ENCODE data around the gene PLEKHN1. TPM values are rescaled to one million over a fixed set of nuclear protein-coding genes. Genes with fewer than 3 reads are reported as not detected.

PLEKHN1 gene
- total RNA-seq, 2 donors from 2014 or later, result not detected

DNA sequence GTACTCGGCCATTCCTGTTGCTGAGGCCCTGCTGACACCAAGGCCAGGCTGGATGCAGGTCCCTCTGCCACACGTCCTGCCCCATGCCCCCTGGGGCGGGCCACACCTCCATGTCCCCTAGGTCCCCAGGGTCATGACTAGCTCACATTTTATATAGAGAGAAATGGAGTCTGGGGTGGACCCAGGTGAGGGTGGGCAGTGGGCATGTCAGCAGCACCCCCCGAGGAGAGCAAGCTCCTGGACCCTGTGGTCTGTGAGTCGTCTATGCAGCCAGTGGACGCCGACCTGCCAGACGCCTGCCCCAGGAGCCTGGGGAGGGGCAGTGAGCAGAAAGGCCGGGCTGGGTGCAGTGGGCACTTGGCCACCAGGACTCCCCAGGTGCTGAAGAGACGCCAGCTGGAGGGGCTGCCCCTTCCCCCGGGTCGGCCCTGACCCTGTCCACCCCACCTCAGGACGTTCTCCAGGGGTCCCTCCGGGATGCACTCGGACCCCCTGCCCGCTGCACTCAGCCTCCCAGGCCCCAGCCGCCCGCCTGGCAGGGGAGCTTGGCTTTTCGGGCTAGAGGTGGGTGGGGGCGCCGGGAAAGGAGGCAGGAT is 26.7 kb upstream of the PLEKHN1 start:
- Histone ChIP-seq H3K36me3 (replicated peaks in 1 of 2; ENCODE audit: insufficient read depth in 1 of 2, low read depth in 2 of 2) (no peaks in the 10 kb centered on the region), H3K4me3 (no peak overlapping the region), H3K4me1 (peaks cover 46% of the 10 kb centered on the region), H3K9me3 (no peaks in the 10 kb centered on the region), H3K27me3 (peaks cover 0 to 42% of the 10 kb centered on the region in 2 donors), H3K27ac (no peak overlapping the region)
- DNase-seq (no peak), ATAC-seq (no peak)
- TF ChIP-seq POLR2A (IDR thresholded peaks at IDR 0.05), result no peak
- WGBS, 2 donors, result 17 to 37% methylated on average over 5 to 20 of the region's 21 CpGs
- intact Hi-C loops (cut with DNase I), result no loop called here

DNA sequence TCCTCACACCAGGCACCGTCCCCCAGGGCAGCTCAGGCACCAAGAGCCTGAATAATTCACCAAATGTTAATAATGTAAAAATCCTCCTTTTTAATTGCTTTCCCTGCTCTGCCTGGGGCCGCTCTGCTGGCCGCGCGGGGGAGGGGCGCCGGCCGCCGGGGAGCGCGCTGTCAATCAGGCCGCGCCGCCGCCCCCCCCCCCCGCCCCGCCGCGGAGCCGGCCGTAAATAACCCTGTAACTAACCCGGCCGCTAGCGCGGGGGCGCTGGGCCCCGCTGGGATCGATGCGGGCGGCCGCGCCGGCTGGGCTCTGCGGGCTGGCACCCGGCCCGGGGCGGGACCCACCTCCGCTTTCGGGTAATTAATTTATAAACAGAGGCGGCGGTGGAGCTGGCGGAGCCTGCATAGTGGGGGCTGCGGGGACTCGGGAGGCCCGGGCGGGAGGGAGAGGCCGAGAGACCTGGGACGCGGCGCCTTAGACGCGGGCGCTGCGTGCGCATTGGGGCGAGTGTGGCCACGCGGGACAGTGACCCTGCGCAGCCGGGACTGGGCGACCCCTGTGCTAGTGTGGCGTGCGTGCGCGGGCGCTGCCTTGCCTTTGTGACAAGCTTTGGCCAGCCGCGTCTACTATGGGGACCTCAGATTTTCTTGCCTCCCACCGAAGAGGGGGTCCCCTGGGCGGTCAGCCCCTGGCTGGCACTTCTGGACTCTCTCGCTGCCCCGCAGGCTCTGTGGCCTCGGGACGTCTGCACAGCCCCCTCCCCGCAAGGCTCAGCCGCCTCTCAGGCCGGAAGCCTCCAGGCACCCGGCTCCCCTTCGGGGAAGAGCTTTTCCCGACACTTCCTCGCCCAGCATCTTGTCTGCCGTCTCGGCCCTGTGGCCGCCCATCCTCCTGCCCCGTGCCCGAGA is 25.9 kb upstream of the PLEKHN1 start:
- no peak for TF ChIP-seq POLR2A (IDR thresholded peaks at IDR 0.05)
- TF ChIP-seq CTCF (IDR thresholded peaks at IDR 0.05), result peak in 2 of 7 experiments; percentile 23 to 36
- peak; percentile 41 for ATAC-seq
- intact Hi-C loops (cut with DNase I), result no loop called here
- WGBS, 2 donors, result 0 to 1% methylated on average over 7 to 77 of the region's 86 CpGs
- Histone ChIP-seq H3K36me3 (replicated peaks in 1 of 2; ENCODE audit: insufficient read depth in 1 of 2, low read depth in 2 of 2) (peaks cover 0 to 3% of the 10 kb centered on the region in 2 donors), H3K4me3 (no peak overlapping the region), H3K4me1 (peaks cover 43% of the 10 kb centered on the region), H3K27me3 (peaks cover 0 to 38% of the 10 kb centered on the region in 2 donors), H3K27ac (peak overlapping the region in 1 of 4 donors; percentile 53), H3K9me3 (no peaks in the 10 kb centered on the region)
- peak; percentile 47 to 82 (median 74) for DNase-seq

DNA sequence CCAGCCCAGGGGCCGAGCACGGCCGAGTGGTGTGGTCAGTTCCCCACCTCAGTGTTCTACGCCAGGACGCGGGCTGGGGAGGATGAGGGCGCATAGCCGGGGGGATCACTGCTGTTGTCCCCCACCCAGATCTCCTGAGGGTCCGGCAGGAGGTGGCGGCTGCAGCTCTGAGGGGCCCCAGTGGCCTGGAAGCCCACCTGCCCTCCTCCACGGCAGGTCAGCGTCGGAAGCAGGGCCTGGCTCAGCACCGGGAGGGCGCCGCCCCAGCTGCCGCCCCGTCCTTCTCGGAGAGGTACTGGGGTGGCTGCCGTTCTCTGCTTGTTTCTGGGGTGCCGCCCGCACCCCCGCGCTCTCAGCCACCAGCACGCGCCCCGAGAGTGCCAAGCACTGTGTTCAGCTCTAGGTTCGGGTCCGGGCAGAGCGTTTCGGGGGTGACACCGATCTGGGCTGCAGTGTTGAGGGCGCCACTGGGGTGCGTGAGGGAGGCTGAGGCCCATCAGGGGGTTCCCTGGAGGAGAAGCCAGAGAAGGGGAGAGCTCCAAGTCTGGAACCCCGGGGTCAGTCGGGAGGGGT is 25.2 kb upstream of the PLEKHN1 start:
- peaks cover 39% of the 10 kb centered on the region for H3K4me1 ChIP-seq
- ATAC-seq, result no peak
- no peak for DNase-seq
- H3K9me3 ChIP-seq, result no peaks in the 10 kb centered on the region
- intact Hi-C loops (cut with DNase I), result no loop called here
- 4 to 5% methylated on average over 14 to 35 of the region's 36 CpGs for WGBS, 2 donors
- no peak for TF ChIP-seq POLR2A (IDR thresholded peaks at IDR 0.05)
- no peak for TF ChIP-seq CTCF (IDR thresholded peaks at IDR 0.05)
- no peak overlapping the region for H3K4me3 ChIP-seq
- H3K27me3 ChIP-seq, result peaks cover 0 to 31% of the 10 kb centered on the region in 2 donors
- peak overlapping the region in 1 of 4 donors; percentile 53 for H3K27ac ChIP-seq
- peaks cover 0 to 5% of the 10 kb centered on the region in 2 donors for H3K36me3 ChIP-seq (replicated peaks in 1 of 2; ENCODE audit: insufficient read depth in 1 of 2, low read depth in 2 of 2)

DNA sequence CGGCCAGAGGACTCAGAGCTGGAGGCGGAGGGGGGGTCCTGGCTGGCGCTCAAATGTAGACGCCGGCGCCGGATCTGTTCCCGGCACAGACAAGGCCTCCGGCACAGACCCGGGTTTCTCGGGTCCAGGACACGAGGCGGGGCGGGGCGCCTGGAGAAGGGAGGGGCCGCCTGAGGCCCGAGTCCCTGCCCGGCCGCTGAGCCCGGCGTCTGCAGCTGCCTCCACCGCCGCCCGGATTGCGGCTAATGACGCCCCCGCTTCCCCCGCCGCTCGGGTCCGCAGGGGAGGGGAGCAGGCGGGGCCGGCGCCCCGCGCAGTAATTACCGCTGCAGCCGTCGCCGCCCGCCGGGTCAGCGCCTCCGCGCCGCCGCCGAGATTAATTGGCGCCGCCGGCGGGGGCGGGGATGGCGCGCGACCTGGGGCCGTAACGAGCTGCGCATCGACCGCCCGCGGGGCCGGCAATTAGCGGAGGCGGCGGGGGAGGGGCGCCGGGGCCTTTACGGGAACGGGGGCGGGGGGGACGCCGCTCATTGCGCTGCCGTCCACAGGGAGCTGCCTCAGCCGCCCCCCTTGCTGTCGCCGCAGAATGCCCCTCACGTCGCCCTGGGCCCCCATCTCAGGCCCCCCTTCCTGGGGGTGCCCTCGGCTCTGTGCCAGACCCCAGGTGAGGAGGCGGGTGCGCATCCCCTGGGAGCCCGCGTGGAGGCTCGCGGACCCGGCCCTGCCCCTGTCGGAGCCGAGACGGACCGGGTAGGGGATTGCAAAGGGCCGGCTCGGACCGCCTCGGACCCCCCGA is 24.5 kb upstream of the PLEKHN1 start:
- no peak overlapping the region for H3K4me3 ChIP-seq
- H3K27ac ChIP-seq, result peak overlapping the region in 1 of 4 donors; percentile 53
- TF ChIP-seq CTCF (IDR thresholded peaks at IDR 0.05), result no peak
- TF ChIP-seq POLR2A (IDR thresholded peaks at IDR 0.05), result no peak
- WGBS, 2 donors, result 0 to 20% methylated on average over 1 to 40 of the region's 98 CpGs
- peak; percentile 30 for ATAC-seq
- H3K27me3 ChIP-seq, result peaks cover 0 to 26% of the 10 kb centered on the region in 2 donors
- peak; percentile 50 to 67 (median 60) for DNase-seq
- H3K36me3 ChIP-seq (replicated peaks in 1 of 2; ENCODE audit: insufficient read depth in 1 of 2, low read depth in 2 of 2), result peaks cover 4 to 5% of the 10 kb centered on the region in 2 donors
- intact Hi-C loops (cut with DNase I), result no loop called here
- peaks cover 39% of the 10 kb centered on the region for H3K4me1 ChIP-seq
- no peaks in the 10 kb centered on the region for H3K9me3 ChIP-seq
